Neutrophil (primary cell): Measurements from ENCODE around the gene LMX1A.

Experiments used
- H3K27ac ChIP-seq: fragments of 200-600 bp; sonication (generic); 2 replicates; pipeline ENCODE4 v1.5.1; 2016; ENCODE audit warnings: mild to moderate bottlenecking, moderate library complexity
- H3K27me3 ChIP-seq: fragments of 200-600 bp; sonication (generic); 2 replicates; pipeline ENCODE4 v1.6.0; 2016; ENCODE audit warnings: mild to moderate bottlenecking
- H3K36me3 ChIP-seq: fragments of 200-600 bp; sonication (generic); 2 replicates; pipeline ENCODE4 v1.5.1; 2017
- H3K4me1 ChIP-seq, 2 experiments: fragments of 200-600 bp in 1 of 2; sonication (generic) in 1 of 2; 1 replicate in 1 of 2; 2 replicates in 1 of 2; pipeline versions ENCODE4 v1.5.1 to v1.6.1; 2013 to 2016; ENCODE audit warnings: low read depth in 1 of 2, low read length in 1 of 2, mild to moderate bottlenecking in 1 of 2, moderate library complexity in 1 of 2; ENCODE audit not compliant: control insufficient read depth in 1 of 2, insufficient read depth in 1 of 2
- H3K4me3 ChIP-seq, 2 experiments: fragments of 200-600 bp in 1 of 2; sonication (generic) in 1 of 2; 1 replicate in 1 of 2; 2 replicates in 1 of 2; pipeline ENCODE4 v1.5.1; 2013 to 2016; ENCODE audit warnings: low read depth in 1 of 2, low read length in 1 of 2, mild to moderate bottlenecking in 1 of 2, moderate library complexity in 1 of 2
- H3K9me3 ChIP-seq: fragments of 200-600 bp; sonication (generic); 2 replicates; pipeline ENCODE4 v1.5.1; 2016
- CTCF ChIP-seq: fragments of 200-600 bp; sonication (generic); IDR thresholded peaks from 2 replicates; pipeline ENCODE4 v1.5.1; 2016; ENCODE audit warnings: antibody characterized with exemption

LMX1A gene

GRCh38 chr1:165364568-165365133, 8.1 kb upstream of the LMX1A start:
- H3K27ac ChIP-seq: no peak overlapping the region
- TF ChIP-seq CTCF: no peak
- H3K9me3 ChIP-seq: no peaks in the 10 kb centered on the region
- H3K4me3 ChIP-seq: no peak overlapping the region
- no peaks in the 10 kb centered on the region for H3K4me1 ChIP-seq
- H3K36me3 ChIP-seq: no peaks in the 10 kb centered on the region
- peaks cover 97% of the 10 kb centered on the region for H3K27me3 ChIP-seq

DNA sequence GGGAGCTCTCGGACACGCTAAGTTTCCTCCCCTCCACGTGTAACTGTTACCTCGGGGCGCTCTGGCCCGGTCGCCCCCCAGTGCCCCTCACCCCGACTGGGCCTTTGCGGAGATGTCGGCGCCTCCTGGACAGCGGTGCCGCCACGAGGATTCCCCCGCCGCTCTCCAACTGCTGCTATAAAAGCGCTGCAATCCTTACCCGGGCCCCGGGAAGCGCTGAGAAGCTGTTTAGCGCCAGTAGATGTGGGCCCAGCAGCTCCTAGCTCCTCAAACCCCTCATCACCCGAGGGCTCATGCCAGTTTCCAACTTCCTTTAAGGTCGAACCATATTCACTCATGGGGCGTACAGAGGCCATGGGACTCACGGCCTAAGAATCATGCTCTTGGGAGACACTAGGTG, 361 bp upstream of the LMX1A start:
- H3K27me3 ChIP-seq: peaks cover 100% of the 10 kb centered on the region

GRCh38 chr1:165355139-165355976, 1.2 kb downstream of the LMX1A start:
- no peaks in the 10 kb centered on the region for H3K9me3 ChIP-seq
- peaks cover 100% of the 10 kb centered on the region for H3K27me3 ChIP-seq
- TF ChIP-seq CTCF: no peak
- H3K27ac ChIP-seq: no peak overlapping the region
- H3K4me1 ChIP-seq: no peaks in the 10 kb centered on the region
- no peaks in the 10 kb centered on the region for H3K36me3 ChIP-seq
- no peak overlapping the region for H3K4me3 ChIP-seq

More for the DNA sequence above, 361 bp upstream of the LMX1A start:
- Histone ChIP-seq H3K4me1 (no peaks in the 10 kb centered on the region), H3K9me3 (no peaks in the 10 kb centered on the region), H3K4me3 (no peak overlapping the region), H3K27ac (no peak overlapping the region), H3K36me3 (no peaks in the 10 kb centered on the region)
- no peak for TF ChIP-seq CTCF

DNA sequence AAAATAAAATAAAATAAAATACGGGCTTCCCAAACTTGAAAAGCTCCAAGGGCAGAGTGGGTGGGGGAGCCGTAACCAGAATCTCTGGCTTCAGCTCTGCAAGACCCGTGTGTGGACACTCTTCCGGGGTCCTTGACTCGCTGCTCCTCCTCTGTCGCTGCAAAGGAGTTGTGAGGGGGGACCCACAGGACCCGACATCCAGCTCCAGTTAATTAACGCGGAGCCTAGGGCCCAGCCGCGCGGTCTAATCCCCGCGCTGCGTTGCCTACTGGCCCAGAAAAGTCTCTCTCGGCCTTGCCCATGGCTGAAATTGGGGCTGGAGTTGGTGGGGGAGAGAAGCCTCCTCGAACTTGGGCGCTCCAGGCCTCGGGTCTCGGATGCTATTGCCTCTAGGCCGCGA, 1.8 kb downstream of the LMX1A start:
- no peak for TF ChIP-seq CTCF
- Histone ChIP-seq H3K27ac (no peak overlapping the region), H3K9me3 (no peaks in the 10 kb centered on the region), H3K27me3 (peaks cover 100% of the 10 kb centered on the region), H3K36me3 (no peaks in the 10 kb centered on the region), H3K4me3 (no peak overlapping the region), H3K4me1 (no peaks in the 10 kb centered on the region)

GRCh38 chr1:165353731-165354671, 2.5 kb downstream of the LMX1A start:
- no peak overlapping the region for H3K27ac ChIP-seq
- H3K27me3 ChIP-seq: peaks cover 100% of the 10 kb centered on the region
- no peaks in the 10 kb centered on the region for H3K9me3 ChIP-seq
- no peaks in the 10 kb centered on the region for H3K36me3 ChIP-seq
- TF ChIP-seq CTCF: no peak
- no peak overlapping the region for H3K4me3 ChIP-seq
- no peaks in the 10 kb centered on the region for H3K4me1 ChIP-seq
